ENCODE measurements around the gene NUPR1.
A peak's percentile ranks its signal among the peaks of the same experiment; 100 is the strongest.

Gene NUPR1

DNA sequence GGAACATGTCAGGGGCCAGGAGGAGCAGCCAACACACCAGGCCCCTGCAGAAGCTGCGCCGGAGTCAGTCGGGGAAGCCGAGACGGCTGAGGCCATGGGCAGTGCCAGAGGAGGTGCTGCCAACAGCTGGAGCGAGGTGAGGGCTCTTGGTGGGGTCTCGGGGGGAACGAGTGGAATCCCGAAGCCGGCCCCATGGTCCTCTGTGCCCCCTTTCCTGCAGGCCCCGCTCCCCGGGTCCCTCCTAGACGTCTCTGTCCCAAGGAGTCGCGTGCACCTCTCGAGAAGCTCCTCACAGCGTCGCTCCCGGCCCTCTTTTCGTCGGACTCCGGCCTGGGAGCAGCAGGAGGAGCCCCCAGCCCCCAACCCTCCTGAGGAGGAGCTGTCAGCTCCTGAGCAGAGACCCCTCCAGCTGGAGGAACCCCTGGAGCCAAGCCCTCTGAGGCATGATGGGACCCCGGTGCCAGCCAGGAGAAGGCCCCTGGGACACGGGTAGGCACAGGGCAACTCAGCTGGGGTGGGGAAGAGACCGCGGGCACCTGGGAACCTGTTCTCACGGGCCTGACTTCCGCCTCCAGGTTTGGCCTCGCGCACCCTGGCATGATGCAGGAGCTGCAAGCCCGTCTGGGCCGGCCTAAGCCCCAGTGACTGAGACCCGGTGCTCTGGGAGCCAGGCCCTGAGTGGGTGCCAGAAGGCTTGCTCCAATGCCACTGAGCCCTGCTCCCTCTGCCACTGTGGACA lies 40.7 kb downstream of the NUPR1 start:
- Histone ChIP-seq H3K4me3 (replicated peaks; ENCODE audit: insufficient read depth, low read length) (no peak overlapping the region), H3K27ac (replicated peaks) (no peak overlapping the region), H3K27me3 (ENCODE audit: insufficient read depth, poor library complexity, severe bottlenecking) (no peaks in the 10 kb centered on the region)
- TF ChIP-seq GABPA (IDR thresholded peaks at IDR 0.05; ENCODE audit: low read depth), result no peak
- DNase-seq (ENCODE audit: low read depth in 1 of 2, low spot score in 1 of 2), result no peak

DNA sequence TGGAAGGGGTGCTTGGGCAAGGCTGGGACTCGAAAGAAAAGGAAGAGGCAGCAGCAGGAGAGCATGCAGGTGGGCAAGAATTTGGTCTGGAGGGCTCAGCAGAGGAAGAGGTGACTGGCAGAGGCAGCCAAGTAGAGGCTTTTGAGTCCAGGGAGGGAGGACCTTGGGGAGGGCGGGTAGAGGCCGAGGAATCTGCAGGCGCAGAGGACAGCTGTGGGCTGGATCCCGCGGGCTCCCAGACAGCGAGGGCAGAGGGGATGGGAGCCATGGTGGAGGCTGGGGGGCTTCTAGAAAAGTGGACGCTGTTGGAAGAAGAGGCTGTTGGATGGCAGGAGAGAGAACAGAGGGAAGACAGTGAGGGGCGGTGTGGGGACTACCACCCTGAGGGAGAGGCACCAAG lies 41.4 kb downstream of the NUPR1 start:
- no peak for DNase-seq (ENCODE audit: low read depth in 1 of 2, low spot score in 1 of 2)
- no peak overlapping the region for H3K27ac ChIP-seq (replicated peaks)
- TF ChIP-seq, protein P1, sequence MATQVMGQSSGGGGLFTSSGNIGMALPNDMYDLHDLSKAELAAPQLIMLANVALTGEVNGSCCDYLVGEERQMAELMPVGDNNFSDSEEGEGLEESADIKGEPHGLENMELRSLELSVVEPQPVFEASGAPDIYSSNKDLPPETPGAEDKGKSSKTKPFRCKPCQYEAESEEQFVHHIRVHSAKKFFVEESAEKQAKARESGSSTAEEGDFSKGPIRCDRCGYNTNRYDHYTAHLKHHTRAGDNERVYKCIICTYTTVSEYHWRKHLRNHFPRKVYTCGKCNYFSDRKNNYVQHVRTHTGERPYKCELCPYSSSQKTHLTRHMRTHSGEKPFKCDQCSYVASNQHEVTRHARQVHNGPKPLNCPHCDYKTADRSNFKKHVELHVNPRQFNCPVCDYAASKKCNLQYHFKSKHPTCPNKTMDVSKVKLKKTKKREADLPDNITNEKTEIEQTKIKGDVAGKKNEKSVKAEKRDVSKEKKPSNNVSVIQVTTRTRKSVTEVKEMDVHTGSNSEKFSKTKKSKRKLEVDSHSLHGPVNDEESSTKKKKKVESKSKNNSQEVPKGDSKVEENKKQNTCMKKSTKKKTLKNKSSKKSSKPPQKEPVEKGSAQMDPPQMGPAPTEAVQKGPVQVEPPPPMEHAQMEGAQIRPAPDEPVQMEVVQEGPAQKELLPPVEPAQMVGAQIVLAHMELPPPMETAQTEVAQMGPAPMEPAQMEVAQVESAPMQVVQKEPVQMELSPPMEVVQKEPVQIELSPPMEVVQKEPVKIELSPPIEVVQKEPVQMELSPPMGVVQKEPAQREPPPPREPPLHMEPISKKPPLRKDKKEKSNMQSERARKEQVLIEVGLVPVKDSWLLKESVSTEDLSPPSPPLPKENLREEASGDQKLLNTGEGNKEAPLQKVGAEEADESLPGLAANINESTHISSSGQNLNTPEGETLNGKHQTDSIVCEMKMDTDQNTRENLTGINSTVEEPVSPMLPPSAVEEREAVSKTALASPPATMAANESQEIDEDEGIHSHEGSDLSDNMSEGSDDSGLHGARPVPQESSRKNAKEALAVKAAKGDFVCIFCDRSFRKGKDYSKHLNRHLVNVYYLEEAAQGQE (IDR thresholded peaks at IDR 0.05; ENCODE audit: insufficient replicate concordance, low read depth), result no peak
- TF ChIP-seq, protein P2, sequence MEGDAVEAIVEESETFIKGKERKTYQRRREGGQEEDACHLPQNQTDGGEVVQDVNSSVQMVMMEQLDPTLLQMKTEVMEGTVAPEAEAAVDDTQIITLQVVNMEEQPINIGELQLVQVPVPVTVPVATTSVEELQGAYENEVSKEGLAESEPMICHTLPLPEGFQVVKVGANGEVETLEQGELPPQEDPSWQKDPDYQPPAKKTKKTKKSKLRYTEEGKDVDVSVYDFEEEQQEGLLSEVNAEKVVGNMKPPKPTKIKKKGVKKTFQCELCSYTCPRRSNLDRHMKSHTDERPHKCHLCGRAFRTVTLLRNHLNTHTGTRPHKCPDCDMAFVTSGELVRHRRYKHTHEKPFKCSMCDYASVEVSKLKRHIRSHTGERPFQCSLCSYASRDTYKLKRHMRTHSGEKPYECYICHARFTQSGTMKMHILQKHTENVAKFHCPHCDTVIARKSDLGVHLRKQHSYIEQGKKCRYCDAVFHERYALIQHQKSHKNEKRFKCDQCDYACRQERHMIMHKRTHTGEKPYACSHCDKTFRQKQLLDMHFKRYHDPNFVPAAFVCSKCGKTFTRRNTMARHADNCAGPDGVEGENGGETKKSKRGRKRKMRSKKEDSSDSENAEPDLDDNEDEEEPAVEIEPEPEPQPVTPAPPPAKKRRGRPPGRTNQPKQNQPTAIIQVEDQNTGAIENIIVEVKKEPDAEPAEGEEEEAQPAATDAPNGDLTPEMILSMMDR (IDR thresholded peaks at IDR 0.05; ENCODE audit: insufficient read depth, low read length), result no peak
- no peak for TF ChIP-seq GABPA (IDR thresholded peaks at IDR 0.05; ENCODE audit: low read depth)
- no peak for TF ChIP-seq POLR2AphosphoS5 (IDR thresholded peaks at IDR 0.05; ENCODE audit: low read depth)
- no peak for TF ChIP-seq SPI1 (IDR thresholded peaks at IDR 0.05; ENCODE audit: borderline replicate concordance, low read depth)
- H3K4me3 ChIP-seq (replicated peaks; ENCODE audit: insufficient read depth, low read length), result no peak overlapping the region
- no peaks in the 10 kb centered on the region for H3K27me3 ChIP-seq (ENCODE audit: insufficient read depth, poor library complexity, severe bottlenecking)

DNA sequence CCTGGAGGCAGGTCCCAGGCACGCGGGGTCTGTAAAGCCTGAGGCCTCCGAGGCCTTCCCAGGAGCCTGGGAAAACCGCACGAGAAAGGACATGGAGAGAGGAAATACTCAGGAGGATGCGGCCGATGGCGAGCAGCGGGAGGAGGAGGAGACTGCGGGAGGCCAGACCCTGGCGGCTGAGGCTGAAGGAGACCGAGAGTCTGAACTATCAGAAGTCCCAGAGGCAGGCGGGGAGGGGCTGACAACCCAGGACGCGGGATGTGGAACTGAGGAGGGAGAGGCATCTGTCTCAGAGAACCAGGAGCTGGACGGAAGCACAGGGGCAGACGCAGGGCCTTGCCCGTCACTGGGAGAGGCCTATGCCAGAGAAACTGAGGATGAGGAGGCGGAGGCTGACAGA lies 41.9 kb downstream of the NUPR1 start:
- Histone ChIP-seq H3K27ac (replicated peaks) (no peak overlapping the region), H3K27me3 (ENCODE audit: insufficient read depth, poor library complexity, severe bottlenecking) (no peaks in the 10 kb centered on the region), H3K4me3 (replicated peaks; ENCODE audit: insufficient read depth, low read length) (no peak overlapping the region)
- TF ChIP-seq GABPA (IDR thresholded peaks at IDR 0.05; ENCODE audit: low read depth) (no peak), SPI1 (IDR thresholded peaks at IDR 0.05; ENCODE audit: borderline replicate concordance, low read depth) (no peak), POLR2AphosphoS5 (IDR thresholded peaks at IDR 0.05; ENCODE audit: low read depth) (no peak)
- TF ChIP-seq, protein P2 (IDR thresholded peaks at IDR 0.05; ENCODE audit: insufficient read depth, low read length), result no peak
- TF ChIP-seq, protein P1 (IDR thresholded peaks at IDR 0.05; ENCODE audit: insufficient replicate concordance, low read depth), result no peak
- DNase-seq (ENCODE audit: low read depth in 1 of 2, low spot score in 1 of 2), result no peak

DNA sequence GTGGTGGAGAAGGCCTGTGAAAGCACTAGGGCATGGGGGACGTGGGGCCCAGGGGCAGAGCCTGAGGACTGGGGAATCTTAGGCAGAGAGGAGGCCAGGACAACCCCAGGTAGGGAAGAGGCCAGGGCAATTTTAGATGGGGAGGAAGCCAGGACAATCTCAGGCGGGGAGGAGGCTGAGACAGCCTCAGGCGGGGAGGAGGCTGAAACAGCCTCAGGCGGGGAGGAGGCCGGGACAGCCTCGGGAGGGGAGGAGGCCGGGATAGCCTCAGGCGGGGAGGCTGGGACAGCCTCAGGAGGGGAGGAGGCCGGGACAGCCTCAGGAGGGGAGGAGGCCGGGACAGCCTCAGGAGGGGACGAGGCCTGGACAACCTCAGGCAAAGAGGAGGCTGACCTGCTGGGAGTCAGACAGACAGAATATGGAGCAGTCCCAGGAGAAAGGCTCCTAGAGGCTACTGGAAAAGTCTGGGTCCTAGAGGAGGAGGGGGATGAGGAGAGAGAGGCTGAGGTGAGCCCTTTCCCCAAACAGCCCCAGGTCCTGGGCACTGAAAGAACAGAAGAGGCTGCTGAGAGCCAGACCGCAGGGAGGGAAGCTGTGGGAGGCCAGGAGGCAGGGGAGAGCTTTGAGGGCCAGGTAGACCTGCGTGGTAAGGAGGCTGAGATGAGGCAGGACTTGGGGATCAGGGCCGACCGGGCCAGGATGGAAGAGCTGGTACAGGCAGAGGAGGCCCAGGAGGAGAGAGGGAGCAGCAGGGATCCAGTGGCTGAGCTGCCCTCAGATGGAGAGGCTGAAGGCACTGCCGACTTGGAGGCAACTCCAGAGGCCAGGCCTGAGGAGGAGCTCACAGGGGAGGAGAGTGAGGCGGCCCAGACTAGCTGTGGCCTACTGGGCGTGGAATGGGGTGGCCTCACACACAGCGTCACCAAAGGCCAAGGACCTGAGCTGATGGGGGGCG lies 42.7 kb downstream of the NUPR1 start:
- Histone ChIP-seq H3K27me3 (ENCODE audit: insufficient read depth, poor library complexity, severe bottlenecking) (no peaks in the 10 kb centered on the region), H3K4me3 (replicated peaks; ENCODE audit: insufficient read depth, low read length) (peak overlapping the region; percentile 60), H3K27ac (replicated peaks) (peak overlapping the region; percentile 99)
- DNase-seq (ENCODE audit: low read depth in 1 of 2, low spot score in 1 of 2), result no peak
- TF ChIP-seq SPI1 (IDR thresholded peaks at IDR 0.05; ENCODE audit: borderline replicate concordance, low read depth), result no peak
- TF ChIP-seq GABPA (IDR thresholded peaks at IDR 0.05; ENCODE audit: low read depth), result no peak
- TF ChIP-seq, protein P1 (IDR thresholded peaks at IDR 0.05; ENCODE audit: insufficient replicate concordance, low read depth), result no peak
- TF ChIP-seq, protein P2 (IDR thresholded peaks at IDR 0.05; ENCODE audit: insufficient read depth, low read length), result no peak

All from HL-60 (cell line).